ENCODE measurements around the gene ERMARD.

ERMARD gene

DNA sequence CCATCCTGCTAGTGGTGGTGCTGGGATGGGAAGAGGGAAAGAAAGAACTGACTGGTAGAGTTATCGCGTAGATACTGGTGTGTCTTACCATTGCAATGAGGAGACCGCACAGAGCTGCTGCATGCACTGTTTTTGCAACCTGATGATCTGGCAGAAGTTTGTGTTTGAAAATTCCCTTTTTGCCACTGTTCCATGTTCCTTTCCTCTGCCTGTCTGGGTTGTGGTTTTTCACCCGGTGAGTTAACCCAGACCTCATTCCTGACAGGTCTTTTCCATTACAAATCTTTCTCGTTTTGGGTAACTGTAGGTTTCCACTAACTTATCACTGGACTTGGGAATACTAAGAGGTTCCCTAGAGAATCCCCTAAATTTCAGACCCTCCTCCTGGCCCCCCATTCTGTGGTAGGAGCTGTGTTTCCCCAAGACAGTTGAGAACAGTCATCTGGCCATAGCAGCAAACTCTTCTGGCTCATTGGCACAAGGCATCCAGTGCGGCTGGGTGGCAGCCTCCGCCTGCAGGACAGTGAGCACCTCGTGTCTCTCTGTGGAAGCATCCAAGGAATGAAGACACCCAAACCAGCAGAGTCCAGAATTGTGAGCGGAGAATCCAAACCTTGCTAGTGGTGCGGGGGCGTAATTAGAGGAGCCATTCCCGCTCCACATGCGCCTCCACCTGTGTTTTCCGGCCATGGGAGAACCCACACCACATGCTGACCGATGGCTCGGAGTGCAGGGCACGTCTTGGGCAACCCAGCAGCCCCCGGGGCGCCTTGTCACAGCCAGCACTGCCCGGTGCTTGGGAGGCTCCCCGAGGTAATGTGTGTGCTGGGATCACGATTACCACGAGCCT lies 32.8 kb downstream of the ERMARD start:
- no peak for DNase-seq

DNA sequence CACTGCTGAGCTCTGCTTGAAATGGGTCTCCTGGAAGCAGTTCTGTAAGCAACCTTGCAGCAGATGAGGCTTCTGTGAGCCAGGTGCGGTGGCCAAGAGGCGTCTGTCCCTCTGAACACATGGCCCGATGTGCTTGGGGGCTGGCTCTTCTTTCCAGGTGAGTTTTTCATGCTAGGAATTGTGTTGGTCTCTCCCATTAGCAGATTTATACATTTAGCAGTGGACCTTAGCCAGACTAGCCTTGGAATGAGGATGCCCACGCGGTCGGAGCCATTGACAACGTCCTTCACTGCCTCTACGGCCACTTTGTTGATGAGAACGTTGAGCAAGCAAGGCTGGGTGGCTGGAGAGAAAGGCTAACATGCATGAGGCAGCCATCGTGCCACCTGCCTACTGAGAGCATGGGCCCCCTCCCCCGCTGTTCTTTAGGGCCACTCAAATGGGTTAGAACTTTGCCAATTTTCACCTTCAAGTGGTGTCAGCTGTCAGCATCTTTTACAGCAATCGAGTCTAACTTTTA lies 33.5 kb downstream of the ERMARD start:
- no peak for DNase-seq

DNA sequence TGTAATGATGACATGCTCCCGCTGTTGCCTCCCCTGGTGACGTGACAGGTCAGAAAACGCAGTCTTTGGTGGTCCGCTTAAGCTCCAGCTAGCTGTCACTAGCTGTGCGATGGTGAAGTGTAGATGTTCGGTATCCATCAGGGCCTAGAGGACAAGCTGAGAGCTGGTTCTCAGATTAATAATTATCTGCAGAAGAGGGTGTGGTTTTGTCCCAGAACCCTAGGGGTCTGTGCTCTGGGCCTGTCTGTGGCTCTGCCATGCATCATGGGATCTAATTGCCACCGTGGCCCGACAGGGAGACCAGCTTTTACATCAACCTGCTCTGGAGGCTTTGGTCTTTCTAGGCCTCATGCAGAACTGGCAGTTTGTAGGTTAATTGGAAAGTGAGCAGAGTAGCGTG lies 34.1 kb downstream of the ERMARD start:
- DNase-seq: no peak

DNA sequence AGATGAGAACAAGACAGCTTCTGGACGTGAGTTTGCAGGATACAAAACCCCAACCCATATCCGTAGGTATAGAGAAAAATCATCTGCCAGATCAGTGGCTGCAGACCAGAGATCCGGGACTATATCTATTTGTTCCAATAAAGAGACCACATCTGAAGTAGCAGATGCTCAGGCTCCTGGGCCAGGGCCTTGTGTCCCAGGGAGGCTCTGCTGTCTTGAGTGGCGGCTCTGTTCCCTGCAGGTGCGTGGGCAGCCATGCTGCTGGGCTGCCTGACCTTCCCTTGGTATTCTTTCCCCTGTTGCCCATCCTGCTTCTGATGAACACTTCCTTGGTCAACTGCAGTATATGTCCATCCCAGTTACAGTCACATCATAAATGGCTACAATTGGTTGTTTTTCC lies 34.9 kb downstream of the ERMARD start:
- DNase-seq: no peak

DNA sequence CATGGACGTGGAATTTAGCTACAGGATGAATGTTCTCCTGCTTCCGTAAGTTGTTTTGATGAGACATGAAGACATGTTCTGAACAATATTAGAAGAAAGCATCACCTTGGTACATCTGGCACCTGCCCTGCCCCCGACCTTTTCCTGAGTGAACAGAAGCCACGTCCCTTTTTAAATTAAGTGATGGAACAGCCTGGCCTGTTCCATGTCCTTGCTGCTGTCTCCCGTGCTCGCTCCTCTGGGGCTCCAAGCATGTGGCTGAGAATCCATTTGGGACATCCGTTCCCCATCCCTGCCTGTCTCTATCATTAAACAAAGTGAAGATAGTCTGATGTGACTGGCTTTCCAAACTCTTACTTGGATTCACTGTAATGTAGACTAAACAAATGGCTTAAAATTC lies 36.4 kb downstream of the ERMARD start:
- DNase-seq: no peak

DNA sequence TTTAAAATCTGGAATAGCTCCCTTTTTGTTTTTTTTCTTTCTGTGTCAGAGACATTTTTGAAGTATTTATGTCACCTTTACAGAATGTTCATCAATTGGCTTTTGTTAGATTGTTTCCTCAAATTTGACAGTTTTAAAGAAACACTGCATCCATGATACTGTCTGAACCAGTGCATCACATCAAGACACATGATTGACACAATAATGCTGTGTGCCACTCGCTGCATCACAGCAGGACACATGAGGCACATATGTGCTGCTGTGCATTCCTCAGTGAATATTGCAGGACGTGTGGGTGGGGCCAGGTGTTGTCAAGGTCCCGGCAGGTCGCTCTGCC lies 37.4 kb downstream of the ERMARD start:
- no peak for DNase-seq

DNA sequence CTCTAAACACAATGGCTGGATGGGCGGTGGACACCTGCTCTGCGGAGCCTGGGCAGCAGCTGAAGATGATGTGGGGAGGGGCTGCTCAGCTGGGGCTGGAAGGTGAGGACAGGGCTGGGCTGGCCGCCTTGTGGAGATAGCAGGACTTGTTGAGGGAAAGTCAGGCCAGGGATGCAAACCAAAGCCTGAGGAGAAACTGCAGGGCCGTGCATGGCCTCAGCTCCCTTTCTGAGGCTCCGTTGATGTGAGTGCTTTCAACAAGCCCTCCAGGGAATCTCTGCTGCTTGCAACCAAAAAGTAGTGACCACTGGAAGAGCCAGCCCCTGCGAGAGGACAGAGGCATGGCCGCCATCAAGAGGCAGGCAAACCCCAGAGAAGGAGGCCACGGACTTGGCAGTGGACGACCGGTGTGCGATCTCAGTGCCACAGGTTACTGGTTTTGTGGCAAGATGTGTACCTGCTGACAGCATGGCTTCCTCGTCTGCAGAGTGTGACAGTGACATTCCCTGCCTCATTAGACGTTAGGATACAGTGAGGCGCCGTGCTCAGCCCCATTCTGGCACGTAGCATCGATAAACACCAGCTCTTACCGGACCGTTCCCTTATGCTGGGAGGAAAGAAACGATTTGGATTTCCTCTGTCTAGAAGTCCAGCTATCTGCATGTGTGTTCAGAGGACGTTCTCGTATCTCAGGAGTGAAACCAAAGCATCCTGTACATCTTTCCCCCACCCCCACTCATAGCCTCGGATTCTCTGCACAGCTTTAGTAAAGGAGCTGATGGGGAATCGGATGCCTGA lies 37.9 kb downstream of the ERMARD start:
- no peak for DNase-seq

DNA sequence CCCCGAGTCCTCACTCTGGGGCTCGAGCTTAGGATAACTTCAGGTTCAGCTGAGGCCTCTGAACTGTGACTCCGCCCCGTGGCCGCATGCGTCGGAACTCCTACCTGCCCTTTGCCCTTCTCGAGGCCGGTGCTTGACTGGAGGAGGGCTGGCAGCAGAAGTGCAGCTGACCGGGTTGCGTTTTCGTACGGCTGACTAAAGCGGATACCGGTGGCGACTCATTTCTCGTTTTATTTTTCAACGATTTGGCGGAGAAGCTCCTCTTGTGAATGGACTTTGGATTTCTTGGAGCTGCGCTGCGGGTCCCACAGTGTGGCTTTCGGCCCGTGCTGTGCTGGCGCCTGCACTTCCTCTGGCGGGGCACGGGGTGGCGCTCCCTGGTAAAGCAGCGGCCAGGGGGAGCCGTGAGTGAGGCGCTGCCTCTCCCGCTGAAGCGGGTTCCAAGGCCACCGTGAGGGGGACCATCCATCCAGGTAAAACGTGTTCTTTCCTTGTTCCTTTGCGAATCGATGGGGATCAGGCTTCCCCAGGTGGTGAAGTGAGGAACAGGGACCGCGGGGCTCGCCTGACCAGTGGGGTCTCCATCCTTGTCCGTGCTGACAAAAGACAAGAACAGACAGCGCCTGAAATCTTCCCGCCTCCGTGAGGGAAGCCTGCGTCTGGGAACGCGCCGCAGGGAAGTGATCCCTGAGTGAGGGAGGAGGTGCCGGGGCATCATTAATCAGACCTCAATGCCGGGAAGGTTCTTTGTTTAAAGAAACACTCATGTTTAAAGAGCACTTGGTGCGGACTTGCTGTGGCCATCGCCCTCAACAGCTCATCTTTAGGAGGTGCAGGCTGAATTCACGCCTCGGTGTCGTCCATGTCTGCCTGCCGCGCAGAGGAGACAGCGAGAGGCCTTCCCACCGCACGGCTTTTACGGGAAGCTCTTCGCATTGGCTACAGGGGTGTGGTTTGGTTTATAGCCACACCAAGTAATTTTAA lies 38.8 kb downstream of the ERMARD start:
- no peak for DNase-seq

DNA sequence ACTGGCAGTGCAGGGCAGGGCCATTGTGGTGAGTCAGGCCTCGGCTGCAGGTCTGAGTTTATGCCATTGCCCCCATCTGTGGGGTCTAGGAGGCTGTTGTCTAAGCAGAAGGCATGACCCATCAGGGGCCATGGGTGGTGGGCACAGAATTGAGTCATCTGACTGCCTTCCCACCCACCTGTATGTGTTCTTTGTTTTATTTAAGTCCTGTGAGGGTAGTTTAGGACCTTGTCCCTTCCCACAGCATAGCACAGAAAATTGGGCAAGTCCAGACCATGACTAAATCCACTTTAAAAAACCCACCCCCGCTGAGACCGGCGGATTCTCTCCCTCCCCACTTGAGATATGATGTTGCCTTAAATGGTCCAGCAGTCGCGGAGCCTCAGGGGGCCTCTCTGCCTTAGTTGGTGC lies 40.3 kb downstream of the ERMARD start:
- no peak for DNase-seq

DNA sequence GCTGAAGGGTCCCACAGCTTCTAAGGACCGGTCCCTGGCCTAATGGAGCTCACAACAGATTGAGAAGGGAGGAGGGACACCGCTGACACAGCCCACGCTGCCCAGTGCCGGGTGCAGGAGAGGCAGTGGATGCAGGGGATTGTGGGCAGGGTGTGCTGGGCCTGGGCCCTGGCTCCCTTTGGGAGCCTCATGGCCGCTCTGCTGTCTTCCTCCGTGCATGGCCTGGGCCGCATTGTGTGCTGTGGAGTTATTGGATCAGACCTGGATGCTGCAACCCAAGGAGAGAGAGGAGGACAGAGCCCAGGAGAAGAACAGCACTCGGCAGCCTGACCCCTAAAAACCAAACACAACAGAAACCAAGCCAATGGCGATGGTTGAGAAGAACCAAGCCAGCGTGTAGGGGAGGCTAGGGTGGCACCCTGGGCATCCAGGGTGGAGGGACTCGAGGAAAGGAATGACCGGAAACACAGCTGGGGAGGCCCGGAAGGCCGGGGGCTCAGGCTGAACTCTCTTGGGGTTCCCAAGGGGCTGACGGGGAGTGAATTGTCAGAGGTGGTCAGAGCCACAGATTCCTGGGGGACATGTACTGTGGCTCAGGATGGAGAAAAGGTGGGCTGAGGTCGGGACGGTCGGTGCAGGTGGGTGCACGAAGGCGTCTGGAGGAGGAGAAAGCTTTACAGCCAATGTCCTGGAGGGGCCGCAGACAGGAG lies 41.0 kb downstream of the ERMARD start:
- DNase-seq: no peak

DNA sequence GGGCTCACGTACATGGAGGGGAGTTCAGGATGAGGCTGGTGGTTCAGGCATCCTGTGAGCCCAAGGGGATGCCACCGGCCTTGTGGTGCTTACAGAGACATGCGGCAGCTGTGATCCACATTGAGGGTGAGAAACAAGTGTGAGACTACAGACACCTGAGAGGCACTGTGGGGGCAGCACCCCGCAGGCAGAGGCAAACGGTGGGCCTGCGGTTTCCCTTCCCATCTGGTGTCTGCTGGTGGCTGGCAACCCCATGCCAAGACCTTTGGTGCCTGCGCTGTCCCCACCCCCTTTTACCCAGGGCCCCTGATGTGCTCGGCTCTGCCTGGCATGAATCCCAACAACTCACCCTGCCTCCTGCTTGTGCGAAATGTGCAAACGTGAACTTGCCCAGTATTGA lies 42.0 kb downstream of the ERMARD start:
- no peak for DNase-seq

DNA sequence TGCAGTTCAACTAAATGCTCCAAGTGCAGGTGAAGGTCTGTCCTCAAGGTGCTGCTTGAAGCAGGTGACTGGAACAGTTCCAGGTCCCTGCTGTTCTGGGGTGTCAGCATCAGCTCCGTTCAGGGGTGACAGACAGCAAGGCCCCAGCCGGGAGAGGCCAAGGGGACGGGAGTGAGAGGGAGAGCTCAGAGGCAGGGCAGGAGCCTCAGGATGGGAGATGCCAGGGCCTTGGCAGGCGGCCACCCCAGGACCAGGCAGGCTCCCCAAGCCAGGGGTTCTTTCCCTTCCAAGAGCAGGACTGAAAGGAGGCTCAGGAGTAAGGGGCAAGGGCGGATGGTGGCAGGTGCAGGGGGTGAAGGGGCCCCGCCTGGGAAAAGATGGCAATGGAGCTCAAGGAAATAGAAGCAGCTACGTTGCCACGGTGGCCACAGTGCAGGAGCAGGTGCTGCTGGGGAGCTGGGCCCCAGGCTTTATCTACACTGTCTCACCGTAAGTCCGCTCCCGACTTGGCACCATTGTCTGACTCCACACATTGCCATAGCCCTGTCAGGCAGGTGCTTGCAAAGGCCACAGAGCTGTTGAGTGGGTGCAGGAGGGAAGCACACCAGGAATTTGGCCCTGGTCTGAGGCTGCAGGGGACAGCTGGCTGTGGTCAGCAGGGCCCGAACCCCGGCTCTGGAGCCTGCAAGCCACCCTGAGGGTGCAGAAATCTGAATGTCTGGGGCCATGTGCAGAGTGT lies 43.1 kb downstream of the ERMARD start:
- DNase-seq: no peak

DNA sequence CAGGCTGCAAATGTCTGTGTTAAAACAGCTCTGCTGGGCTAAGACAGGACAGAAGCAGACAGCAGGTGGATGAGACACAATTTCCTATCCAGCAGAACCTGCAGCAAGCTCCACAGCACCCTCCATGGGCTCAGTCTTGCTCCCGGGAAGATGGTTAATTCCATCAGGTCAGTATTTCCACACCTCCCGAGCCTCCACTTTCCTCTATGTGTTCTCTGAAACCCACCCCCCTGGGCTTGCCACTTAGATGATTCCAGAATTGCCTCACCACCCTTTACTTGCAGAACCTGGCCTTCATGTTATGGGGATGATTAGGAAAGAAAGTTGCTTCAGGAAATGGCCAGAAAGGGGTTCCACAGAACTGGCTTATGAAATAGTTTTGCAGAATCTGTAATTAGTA lies 43.8 kb downstream of the ERMARD start:
- DNase-seq: no peak

DNA sequence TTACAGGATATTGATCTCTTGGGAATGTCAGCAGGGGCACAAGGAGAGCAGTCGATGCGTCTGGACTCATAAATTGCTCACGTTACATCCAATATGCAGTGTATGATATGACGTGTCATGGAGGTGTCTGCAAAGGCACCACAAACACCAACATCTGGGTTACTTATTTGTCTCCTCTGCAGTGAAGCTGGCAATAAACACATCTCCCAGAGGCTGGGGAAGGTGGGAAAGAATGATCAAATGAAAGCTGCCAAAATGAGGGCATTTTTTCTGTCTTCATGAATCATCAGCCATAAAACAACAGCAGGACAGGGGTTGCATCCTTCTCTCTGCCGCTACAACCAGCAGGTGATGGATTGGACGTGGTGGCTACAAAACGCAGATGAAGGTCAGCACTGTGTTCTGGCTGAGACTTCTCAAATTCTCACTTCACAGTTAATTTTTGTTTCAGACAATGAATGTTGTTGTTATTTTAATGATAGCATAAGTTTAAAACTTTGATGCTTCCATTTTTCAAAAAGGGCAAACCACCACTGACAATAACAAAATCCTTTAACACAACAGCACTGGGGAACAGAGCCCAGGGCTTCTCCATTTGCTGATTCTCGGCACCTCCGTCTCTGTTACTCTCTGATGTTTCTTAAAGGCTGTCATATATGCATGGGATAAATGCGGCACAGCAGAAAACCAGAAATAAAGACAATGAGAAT lies 47.5 kb downstream of the ERMARD start:
- no peak for DNase-seq

DNA sequence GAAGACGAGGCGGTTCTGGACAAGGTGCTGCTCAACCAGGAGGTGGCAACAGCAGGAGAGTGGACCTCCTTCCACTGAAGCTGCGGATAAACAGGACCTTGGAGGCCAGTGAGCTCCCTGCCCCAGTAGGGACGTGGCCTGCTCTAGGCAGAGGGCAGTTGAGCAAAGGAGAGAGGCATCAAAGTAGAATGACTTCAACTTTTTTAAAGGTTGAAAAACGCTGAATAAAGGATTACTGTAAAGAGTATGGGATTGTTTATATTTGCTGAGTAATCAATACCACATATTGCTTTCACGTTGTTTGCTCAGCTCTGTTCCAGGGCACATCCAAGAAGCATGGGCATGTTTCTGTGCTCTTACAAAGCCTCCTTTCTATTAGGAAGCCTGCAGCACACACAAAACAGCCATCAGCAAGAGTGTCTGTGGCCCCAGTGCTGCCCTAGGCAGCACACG lies 48.1 kb downstream of the ERMARD start:
- DNase-seq: no peak

DNA sequence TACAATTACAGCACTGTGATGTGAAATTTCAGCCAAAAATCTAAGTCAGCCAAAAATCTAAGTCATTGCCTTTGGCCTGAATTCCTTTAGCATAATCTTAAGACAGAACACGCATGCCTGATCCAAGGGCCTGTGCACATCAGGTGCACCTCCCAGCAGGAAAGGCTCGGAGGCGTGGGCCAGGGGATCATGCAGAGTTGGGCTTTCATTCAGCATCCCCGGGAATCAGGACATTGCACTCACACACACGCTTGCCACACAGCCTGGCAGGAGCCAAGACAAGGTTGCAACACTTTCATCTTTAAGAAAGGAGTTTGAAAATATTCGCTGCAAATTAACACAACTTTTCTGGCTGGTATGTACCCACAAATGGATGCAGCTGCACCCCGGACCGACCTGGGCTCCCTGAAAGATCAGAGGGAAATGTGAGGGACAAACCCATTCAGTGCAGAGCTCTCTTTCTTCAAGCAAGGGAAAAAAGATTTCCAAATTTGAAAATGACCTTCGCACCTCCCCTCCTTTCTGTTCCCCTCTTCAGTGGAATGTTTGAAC lies 48.8 kb downstream of the ERMARD start:
- DNase-seq: no peak

DNA sequence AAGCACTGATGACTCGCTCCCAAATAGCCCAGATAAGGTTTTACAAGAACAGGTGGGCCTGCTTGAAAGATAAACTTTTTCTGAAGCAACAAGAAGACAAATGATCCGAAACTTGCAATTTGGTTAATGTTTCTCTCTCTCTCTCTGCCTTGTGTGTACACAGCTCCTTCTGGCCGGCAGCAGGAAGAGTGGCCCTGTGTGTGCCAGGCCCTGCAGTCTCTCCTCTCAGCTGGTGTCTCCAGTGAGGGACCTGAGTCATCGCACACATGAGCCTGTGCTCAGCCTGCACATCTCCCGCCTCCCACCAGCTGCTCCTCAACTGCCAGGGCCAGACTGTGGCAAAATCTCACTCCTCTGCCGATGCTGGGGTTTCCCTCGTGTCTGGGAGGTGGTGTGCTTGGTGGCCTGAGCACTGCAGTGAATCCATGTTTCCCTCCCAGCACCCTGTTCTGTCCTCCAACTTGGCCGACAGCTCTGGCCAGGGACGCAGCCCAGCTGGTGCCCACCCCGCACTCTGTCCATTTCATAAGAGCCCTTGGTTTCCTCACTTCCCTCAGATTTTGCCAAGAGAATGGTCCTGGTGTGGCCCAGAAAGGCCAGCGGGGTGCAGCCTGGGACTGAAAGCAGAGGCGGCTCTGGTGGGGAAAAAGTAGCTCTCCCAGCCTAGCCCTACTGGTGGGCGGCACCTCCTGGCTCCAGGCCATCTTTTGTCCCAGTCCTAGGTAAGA lies 49.4 kb downstream of the ERMARD start:
- no peak for DNase-seq

DNA sequence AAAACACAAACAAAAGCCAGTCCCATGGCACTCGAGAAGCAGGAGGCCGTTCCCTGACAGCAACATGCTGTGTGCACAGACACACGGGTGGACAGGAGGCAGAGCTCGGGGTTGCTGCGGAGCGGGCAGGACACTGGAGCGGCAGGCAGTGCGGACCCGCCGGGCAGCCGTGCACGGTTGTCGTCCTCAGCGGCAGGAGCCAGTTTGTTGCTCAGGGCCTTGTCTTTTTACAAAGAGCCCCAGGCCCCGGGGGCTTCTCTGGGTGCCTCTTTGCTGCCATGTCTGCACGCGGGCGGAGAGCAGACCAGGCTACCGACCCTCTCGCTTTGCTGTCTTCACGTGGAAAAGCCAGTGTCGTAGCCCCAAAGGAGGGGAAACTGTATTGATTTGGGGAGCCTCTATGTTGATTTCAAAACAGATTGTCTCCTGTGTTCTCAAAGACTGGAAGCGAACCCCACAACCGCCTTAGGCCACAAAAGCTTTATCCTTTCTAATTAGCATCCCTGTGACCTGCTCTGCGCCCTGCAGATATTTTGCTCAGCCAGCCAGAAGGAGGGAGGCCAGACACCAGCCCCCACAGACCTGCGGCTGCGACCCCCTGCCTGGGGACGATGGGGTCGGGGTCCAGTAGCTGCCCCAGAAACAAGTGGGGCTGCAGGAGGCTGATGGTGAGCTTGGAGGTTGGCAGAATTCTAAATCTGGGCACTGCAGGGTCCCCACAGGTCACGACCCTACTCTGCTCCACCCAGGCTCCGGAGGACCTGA lies 50.2 kb downstream of the ERMARD start:
- no peak for DNase-seq

DNA sequence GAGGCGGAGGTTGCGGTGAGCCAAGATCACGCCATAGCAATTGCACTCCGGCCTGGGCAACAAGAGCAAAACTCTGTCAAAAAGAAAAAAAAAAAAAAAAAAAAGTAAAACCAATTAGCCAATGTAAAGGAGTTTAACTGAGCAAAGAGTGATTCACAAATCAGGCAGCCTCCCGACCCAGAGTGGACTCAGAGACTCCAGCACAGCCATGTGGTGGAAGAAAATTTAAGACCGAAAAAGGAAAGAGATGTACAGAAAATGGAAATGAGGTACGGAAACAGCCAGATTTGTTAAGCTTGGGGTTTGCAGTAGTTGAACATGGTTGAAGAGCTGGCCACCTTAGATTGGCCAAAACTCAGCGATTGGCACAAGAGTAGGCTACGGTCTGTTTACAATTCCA lies 51.4 kb downstream of the ERMARD start:
- DNase-seq: no peak
